ENCODE measurements around the gene C9orf78. TPM values are rescaled to one million over a fixed set of nuclear protein-coding genes. Genes with fewer than 3 reads are reported as not detected.

Gene C9orf78
- total RNA-seq, 1 experiment from 2014 or later: 49.9 TPM

Other genes with a start within 250 kb of the C9orf78 start
- 0.10 TPM in 1 of 2 replicates, not detected in the other for gene C9orf50, start 214.2 kb downstream of the C9orf78 start, total RNA-seq (2014; rRNA removed; shearing (Covaris generic))
- 77.0 and 79.5 TPM in 2 replicates for gene NTMT1, start 209.1 kb downstream of the C9orf78 start, total RNA-seq (2014; rRNA removed; shearing (Covaris generic))
- gene ASB6, start 193.1 kb downstream of the C9orf78 start, total RNA-seq (2014; rRNA removed; shearing (Covaris generic)): 17.4 TPM in 2 replicates
- gene PRRX2, start 169.6 kb downstream of the C9orf78 start, total RNA-seq (2014; rRNA removed; shearing (Covaris generic)): 0.17 and 0.20 TPM in 2 replicates
- gene PTGES, start 82.2 kb downstream of the C9orf78 start, total RNA-seq (2014; rRNA removed; shearing (Covaris generic)): 0.10 and 1.0 TPM in 2 replicates
- 68.5 and 74.6 TPM in 2 replicates for gene TOR1B, start 32.1 kb downstream of the C9orf78 start, total RNA-seq (2014; rRNA removed; shearing (Covaris generic))
- gene TOR1A, start 11.1 kb downstream of the C9orf78 start, total RNA-seq (2014; rRNA removed; shearing (Covaris generic)): 100 and 104 TPM in 2 replicates
- 5.5 and 18.0 TPM in 2 replicates for gene USP20, start 183 bp upstream of the C9orf78 start, total RNA-seq (2014; rRNA removed; shearing (Covaris generic))
- 7.2 and 24.2 TPM in 2 replicates for gene FNBP1, start 207.9 kb upstream of the C9orf78 start, total RNA-seq (2014; rRNA removed; shearing (Covaris generic))
- gene GPR107, start 218.6 kb upstream of the C9orf78 start, total RNA-seq (2014; rRNA removed; shearing (Covaris generic)): 32.2 and 33.7 TPM in 2 replicates